ENCODE data around the gene CBLN4. TPM values are rescaled to one million over a fixed set of nuclear protein-coding genes. Genes with fewer than 3 reads are reported as not detected.

Gene CBLN4
- total RNA-seq, 1 experiment from 2014 or later = not detected

- Histone ChIP-seq H3K27me3 (ENCODE audit: insufficient read depth, low read length) (no peaks in the 10 kb centered on the region), H3K9me3 (ENCODE audit: control insufficient read depth in 1 of 2, insufficient read depth in 1 of 2, low read depth in 1 of 2, low read length in 2 of 2) (peaks cover 4 to 11% of the 10 kb centered on the region in 2 experiments; a peak in 2 of 4 replicates), H3K4me3 (replicated peaks in 1 of 2; ENCODE audit: low read depth in 1 of 2, low read length in 2 of 2) (no peak overlapping the region), H3K4me1 (ENCODE audit: control insufficient read depth in 1 of 2, insufficient read depth in 2 of 2, low read length in 2 of 2) (no peaks in the 10 kb centered on the region), H3K4me2 (ENCODE audit: low read length) (no peak overlapping the region), H3K9ac (ENCODE audit: low read length) (no peak overlapping the region), H2AFZ (ENCODE audit: low read depth, low read length, poor library complexity, severe bottlenecking) (no peak overlapping the region), H3K79me2 (ENCODE audit: insufficient read depth, low read length) (no peaks in the 10 kb centered on the region), H3K27ac (ENCODE audit: low read depth, low read length) (no peak overlapping the region), H3K9me2 (ENCODE audit: insufficient read depth) (no peaks in the 10 kb centered on the region), H4K20me1 (ENCODE audit: insufficient read depth) (no peaks in the 10 kb centered on the region), H3K36me3 (ENCODE audit: control insufficient read depth in 1 of 2, insufficient read depth in 2 of 2, low read length in 2 of 2) (no peaks in the 10 kb centered on the region)
- ChIA-PET RAD21 (ENCODE audit: low non-redundant PET in 1 of 2, low total read pairs in 2 of 2, uncharacterized antibody in 2 of 2, unreplicated experiment in 2 of 2) (no interaction called here), POLR2A (no interaction called here), CTCF (no interaction called here)
- DNase-seq (ENCODE audit: low read depth, low spot score) = no peak
- intact Hi-C loops (cut with micrococcal nuclease) = no loop called here
- BruUV-seq (replicated peaks) = no TSS peak
- no peak for TF ChIP-seq ELF1 (IDR thresholded peaks at IDR 0.05; ENCODE audit: borderline replicate concordance, low read depth)
- ATAC-seq = no peak
Measured at GRCh38 chr20:55977690-55978459, 27.4 kb downstream of the CBLN4 start.

DNA sequence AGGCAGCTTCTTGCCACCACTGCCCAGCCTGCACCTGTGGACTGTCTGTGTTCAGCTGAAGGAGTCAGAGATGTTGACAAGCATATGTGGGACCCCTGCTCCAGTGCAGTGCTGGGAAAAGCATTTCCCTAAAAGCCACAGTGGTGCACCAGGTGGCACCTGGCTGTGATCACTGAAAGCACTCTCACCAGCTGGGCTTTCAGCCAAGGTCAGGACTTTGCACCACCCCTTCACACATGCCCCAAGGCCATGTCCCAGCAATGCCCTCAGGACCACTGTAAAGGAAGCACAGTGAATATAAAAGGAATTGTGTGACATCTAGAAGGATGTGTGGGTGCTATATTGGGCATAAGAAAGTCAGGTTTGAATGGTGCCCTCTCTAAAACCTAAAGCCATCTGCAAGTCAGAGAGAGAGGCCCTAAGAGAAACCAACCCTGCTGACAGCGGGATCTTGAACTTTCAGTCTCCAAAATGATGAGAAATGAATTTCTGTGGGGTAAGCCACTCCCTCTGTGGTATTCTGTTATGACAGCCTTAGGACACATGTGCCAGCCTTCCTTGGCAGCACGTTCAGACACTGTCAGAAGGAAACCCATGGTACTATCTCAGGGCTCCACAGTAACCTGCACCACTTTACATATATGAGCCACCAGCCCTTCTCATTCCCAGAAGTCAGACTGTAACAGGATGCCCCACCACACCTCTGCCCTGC is 30.7 kb downstream of the CBLN4 start:
- Histone ChIP-seq H3K9ac (ENCODE audit: low read length) (no peak overlapping the region), H3K4me2 (ENCODE audit: low read length) (no peak overlapping the region), H3K27ac (ENCODE audit: low read depth, low read length) (no peak overlapping the region), H3K9me3 (ENCODE audit: control insufficient read depth in 1 of 2, insufficient read depth in 1 of 2, low read depth in 1 of 2, low read length in 2 of 2) (peaks cover 4 to 26% of the 10 kb centered on the region in 2 experiments; a peak in 2 of 4 replicates), H4K20me1 (ENCODE audit: insufficient read depth) (no peaks in the 10 kb centered on the region), H2AFZ (ENCODE audit: low read depth, low read length, poor library complexity, severe bottlenecking) (no peak overlapping the region), H3K4me1 (ENCODE audit: control insufficient read depth in 1 of 2, insufficient read depth in 2 of 2, low read length in 2 of 2) (no peaks in the 10 kb centered on the region), H3K79me2 (ENCODE audit: insufficient read depth, low read length) (no peaks in the 10 kb centered on the region), H3K27me3 (ENCODE audit: insufficient read depth, low read length) (no peaks in the 10 kb centered on the region), H3K36me3 (ENCODE audit: control insufficient read depth in 1 of 2, insufficient read depth in 2 of 2, low read length in 2 of 2) (no peaks in the 10 kb centered on the region), H3K4me3 (replicated peaks in 1 of 2; ENCODE audit: low read depth in 1 of 2, low read length in 2 of 2) (no peak overlapping the region), H3K9me2 (ENCODE audit: insufficient read depth) (no peaks in the 10 kb centered on the region)
- no peak for TF ChIP-seq ZNF274 (IDR thresholded peaks at IDR 0.05; ENCODE audit: low read depth, low read length)
- TF ChIP-seq SRF (IDR thresholded peaks at IDR 0.05; ENCODE audit: low read depth) = no peak
- TF ChIP-seq CBX3 (IDR thresholded peaks at IDR 0.05; ENCODE audit: low read depth) = no peak
- no peak for TF ChIP-seq JUND (IDR thresholded peaks at IDR 0.05)
- no peak for TF ChIP-seq ATF3 (IDR thresholded peaks at IDR 0.05)
- TF ChIP-seq EZH2phosphoT487 (IDR thresholded peaks at IDR 0.05; ENCODE audit: borderline replicate concordance) = no peak
- no peak for TF ChIP-seq SIN3A (IDR thresholded peaks at IDR 0.05; ENCODE audit: low read depth)
- ATAC-seq (no peak), DNase-seq (ENCODE audit: low read depth, low spot score) (no peak)
- POLR2A ChIA-PET = no interaction called here
- RAD21 ChIA-PET (ENCODE audit: low non-redundant PET in 1 of 2, low total read pairs in 2 of 2, uncharacterized antibody in 2 of 2, unreplicated experiment in 2 of 2) = no interaction called here
- CTCF ChIA-PET = no interaction called here
- intact Hi-C loops (cut with micrococcal nuclease) = no loop called here
- no TSS peak for BruUV-seq (replicated peaks)

Measured in HCT116 (cell line).